ENCODE data around the gene PMIS2.
A peak's percentile ranks its signal among the peaks of the same experiment; 100 is the strongest.
"Not testable (repeated sequence)": the region's sequence is repeated elsewhere in the genome, so short reads cannot be mapped to it uniquely, and the experiment has no call there.

The PMIS2 gene

DNA sequence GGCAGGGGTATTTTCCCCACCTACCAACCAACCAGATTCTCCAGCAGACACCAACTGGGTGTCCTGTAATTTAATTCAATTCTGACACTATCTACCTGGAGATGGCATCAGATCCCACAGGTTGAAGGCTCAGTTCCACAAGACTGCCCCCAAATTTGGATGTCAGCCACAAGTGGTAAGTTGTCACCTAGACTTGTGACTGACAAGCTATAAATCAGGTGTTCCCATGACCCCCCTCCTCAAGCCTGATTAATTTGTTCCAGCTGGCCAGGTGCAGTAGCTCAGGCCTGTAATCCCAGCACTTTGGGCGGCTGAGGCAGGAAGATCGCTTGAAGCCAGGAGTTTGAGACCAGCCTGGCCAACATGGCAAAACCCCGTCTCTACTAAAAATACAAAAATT lies 16.0 kb downstream of the PMIS2 start:
- Histone ChIP-seq H3K9me3 (ENCODE audit: control insufficient read depth, insufficient read depth, low read depth, low read length) (no peaks in the 10 kb centered on the region), H3K4me1 (ENCODE audit: control insufficient read depth, insufficient read depth, low read length) (no peaks in the 10 kb centered on the region), H3K27ac (ENCODE audit: extremely low read depth, low read depth, low read length) (no peak overlapping the region), H3K4me3 (ENCODE audit: low read depth, low read length) (no peak overlapping the region), H3K36me3 (ENCODE audit: control insufficient read depth in 2 of 2, insufficient read depth in 1 of 2, low read length in 2 of 2) (no peaks in the 10 kb centered on the region; a peak in 1 of 3 replicates)
- POLR2A ChIA-PET = interaction anchor here (0.6 to 0.7 kb wide), 2 partner anchors 10 to 271 kb away, joined by 3 to 4 read pairs; no protein-coding TSS in a partner anchor
- CTCF ChIA-PET = interaction anchor here (0.6 to 2.2 kb wide), 8 partner anchors 10 to 248 kb away, joined by 3 to 19 read pairs (median 4); partner anchors contain the start of gene PMIS2
- TF ChIP-seq, protein P1, sequence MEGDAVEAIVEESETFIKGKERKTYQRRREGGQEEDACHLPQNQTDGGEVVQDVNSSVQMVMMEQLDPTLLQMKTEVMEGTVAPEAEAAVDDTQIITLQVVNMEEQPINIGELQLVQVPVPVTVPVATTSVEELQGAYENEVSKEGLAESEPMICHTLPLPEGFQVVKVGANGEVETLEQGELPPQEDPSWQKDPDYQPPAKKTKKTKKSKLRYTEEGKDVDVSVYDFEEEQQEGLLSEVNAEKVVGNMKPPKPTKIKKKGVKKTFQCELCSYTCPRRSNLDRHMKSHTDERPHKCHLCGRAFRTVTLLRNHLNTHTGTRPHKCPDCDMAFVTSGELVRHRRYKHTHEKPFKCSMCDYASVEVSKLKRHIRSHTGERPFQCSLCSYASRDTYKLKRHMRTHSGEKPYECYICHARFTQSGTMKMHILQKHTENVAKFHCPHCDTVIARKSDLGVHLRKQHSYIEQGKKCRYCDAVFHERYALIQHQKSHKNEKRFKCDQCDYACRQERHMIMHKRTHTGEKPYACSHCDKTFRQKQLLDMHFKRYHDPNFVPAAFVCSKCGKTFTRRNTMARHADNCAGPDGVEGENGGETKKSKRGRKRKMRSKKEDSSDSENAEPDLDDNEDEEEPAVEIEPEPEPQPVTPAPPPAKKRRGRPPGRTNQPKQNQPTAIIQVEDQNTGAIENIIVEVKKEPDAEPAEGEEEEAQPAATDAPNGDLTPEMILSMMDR (tag by site-specific recombination; IDR thresholded peaks at IDR 0.05) = 0 out of 2 replicates have a peak, but pooled peaks have one; percentile 13
- TF ChIP-seq ZNF76 (tag by site-specific recombination; IDR thresholded peaks at IDR 0.05; ENCODE audit: borderline replicate concordance, low read depth) = no peak

DNA sequence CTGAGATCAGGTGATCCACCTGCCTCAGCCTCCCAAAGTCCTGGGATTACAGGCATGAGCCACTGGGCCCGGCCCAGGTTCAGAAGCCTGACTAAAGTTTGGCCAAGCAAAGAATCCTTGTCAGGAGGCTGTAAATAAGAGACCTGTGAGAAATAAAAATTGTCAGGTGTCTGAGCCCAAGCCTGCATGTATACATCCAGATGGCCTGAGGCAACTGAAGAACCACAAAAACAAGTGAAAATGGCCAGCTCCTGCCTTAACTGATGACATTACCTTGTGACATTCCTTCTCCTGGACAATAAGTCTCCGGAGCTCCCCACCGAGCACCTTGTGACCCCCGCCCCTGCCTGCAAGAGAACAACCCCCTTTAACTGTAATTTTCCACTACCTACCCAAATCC lies 18.5 kb downstream of the PMIS2 start:
- POLR2A ChIA-PET = interaction anchor here (1.3 kb wide), 1 partner anchor 8 kb away, joined by 10 read pairs; the partner anchor contains the start of gene HAUS5
- not testable (repeated sequence) for H3K27ac ChIP-seq (ENCODE audit: extremely low read depth, low read depth, low read length); H3K4me1 ChIP-seq (ENCODE audit: control insufficient read depth, insufficient read depth, low read length)

DNA sequence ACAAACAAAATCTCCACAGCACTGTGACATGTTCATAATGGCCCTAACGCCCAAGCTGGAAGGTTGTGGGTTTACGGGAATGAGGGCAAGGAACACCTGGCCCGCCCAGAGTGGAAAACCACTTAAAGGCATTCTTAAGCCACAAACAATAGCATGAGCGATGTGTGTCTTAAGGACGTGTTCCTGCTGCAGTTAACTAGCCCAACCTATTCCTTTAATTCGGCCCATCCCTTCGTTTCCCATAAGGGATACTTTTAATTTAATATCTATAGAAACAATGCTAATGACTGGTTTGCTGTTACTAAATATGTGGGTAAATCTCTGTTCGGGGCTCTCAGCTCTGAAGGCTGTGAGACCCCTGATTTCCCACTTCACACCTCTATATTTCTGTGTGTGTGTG lies 21.2 kb downstream of the PMIS2 start:
- TF ChIP-seq SETDB1 (IDR thresholded peaks at IDR 0.05; ENCODE audit: insufficient read length, low read length) = peak; percentile 68
- TF ChIP-seq, protein P2, sequence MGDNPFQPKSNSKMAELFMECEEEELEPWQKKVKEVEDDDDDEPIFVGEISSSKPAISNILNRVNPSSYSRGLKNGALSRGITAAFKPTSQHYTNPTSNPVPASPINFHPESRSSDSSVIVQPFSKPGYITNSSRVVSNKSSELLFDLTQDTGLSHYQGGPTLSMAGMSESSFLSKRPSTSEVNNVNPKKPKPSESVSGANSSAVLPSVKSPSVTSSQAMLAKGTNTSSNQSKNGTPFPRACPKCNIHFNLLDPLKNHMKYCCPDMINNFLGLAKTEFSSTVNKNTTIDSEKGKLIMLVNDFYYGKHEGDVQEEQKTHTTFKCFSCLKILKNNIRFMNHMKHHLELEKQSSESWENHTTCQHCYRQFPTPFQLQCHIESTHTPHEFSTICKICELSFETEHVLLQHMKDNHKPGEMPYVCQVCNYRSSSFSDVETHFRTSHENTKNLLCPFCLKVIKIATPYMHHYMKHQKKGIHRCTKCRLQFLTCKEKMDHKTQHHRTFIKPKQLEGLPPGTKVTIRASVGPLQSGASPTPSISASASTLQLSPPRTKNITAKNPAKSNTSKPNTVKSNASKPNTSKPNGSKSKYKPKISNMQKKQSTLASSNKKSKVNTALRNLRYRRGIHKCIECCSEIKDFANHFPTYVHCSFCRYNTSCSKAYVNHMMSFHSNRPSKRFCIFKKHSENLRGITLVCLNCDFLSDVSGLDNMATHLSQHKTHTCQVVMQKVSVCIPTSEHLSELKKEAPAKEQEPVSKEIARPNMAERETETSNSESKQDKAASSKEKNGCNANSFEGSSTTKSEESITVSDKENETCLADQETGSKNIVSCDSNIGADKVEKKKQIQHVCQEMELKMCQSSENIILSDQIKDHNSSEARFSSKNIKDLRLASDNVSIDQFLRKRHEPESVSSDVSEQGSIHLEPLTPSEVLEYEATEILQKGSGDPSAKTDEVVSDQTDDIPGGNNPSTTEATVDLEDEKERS (tag by site-specific recombination; IDR thresholded peaks at IDR 0.05) = 0 out of 2 replicates have a peak, but pooled peaks have one; percentile 42
- 0 out of 2 replicates have a peak, but pooled peaks have one; percentile 39 for TF ChIP-seq ZNF610 (tag by site-specific recombination; IDR thresholded peaks at IDR 0.05; ENCODE audit: borderline replicate concordance)
- 0 out of 2 replicates have a peak, but pooled peaks have one; percentile 30 for TF ChIP-seq SP3 (tag by site-specific recombination; IDR thresholded peaks at IDR 0.05)
- TF ChIP-seq, protein P3, sequence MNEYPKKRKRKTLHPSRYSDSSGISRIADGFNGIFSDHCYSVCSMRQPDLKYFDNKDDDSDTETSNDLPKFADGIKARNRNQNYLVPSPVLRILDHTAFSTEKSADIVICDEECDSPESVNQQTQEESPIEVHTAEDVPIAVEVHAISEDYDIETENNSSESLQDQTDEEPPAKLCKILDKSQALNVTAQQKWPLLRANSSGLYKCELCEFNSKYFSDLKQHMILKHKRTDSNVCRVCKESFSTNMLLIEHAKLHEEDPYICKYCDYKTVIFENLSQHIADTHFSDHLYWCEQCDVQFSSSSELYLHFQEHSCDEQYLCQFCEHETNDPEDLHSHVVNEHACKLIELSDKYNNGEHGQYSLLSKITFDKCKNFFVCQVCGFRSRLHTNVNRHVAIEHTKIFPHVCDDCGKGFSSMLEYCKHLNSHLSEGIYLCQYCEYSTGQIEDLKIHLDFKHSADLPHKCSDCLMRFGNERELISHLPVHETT (tag by site-specific recombination; IDR thresholded peaks at IDR 0.05) = 0 out of 2 replicates have a peak, but pooled peaks have one; percentile 25
- TF ChIP-seq, protein P4, sequence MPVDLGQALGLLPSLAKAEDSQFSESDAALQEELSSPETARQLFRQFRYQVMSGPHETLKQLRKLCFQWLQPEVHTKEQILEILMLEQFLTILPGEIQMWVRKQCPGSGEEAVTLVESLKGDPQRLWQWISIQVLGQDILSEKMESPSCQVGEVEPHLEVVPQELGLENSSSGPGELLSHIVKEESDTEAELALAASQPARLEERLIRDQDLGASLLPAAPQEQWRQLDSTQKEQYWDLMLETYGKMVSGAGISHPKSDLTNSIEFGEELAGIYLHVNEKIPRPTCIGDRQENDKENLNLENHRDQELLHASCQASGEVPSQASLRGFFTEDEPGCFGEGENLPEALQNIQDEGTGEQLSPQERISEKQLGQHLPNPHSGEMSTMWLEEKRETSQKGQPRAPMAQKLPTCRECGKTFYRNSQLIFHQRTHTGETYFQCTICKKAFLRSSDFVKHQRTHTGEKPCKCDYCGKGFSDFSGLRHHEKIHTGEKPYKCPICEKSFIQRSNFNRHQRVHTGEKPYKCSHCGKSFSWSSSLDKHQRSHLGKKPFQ (tag by site-specific recombination; IDR thresholded peaks at IDR 0.05) = peak; percentile 72
- not testable (repeated sequence) for H3K9me3 ChIP-seq (ENCODE audit: control insufficient read depth, insufficient read depth, low read depth, low read length); H3K36me3 ChIP-seq (ENCODE audit: control insufficient read depth in 2 of 2, insufficient read depth in 1 of 2, low read length in 2 of 2); H3K4me1 ChIP-seq (ENCODE audit: control insufficient read depth, insufficient read depth, low read length); H3K4me3 ChIP-seq (ENCODE audit: low read depth, low read length); H3K27ac ChIP-seq (ENCODE audit: extremely low read depth, low read depth, low read length)
- POLR2A ChIA-PET = interaction anchor here (0.9 kb wide), 1 partner anchor 31 kb away, joined by 3 read pairs; no protein-coding TSS in a partner anchor
- CTCF ChIA-PET = interaction anchor here (0.6 to 2.8 kb wide), 10 partner anchors 11 to 337 kb away, joined by 3 to 26 read pairs (median 4); no protein-coding TSS in a partner anchor

More for the DNA sequence above, 18.5 kb downstream of the PMIS2 start:
- CTCF ChIA-PET = interaction anchor here (1.3 to 2.8 kb wide), 2 partner anchors 13 to 94 kb away, joined by 4 to 26 read pairs; no protein-coding TSS in a partner anchor
- not testable (repeated sequence) for H3K36me3 ChIP-seq (ENCODE audit: control insufficient read depth in 2 of 2, insufficient read depth in 1 of 2, low read length in 2 of 2); H3K9me3 ChIP-seq (ENCODE audit: control insufficient read depth, insufficient read depth, low read depth, low read length); H3K4me3 ChIP-seq (ENCODE audit: low read depth, low read length)
